ENCODE results near the gene OR2T6. TPM values are rescaled to one million over a fixed set of nuclear protein-coding genes. Genes with fewer than 3 reads are reported as not detected.
A peak's percentile ranks its signal among the peaks of the same experiment; 100 is the strongest.
"Not testable (repeated sequence)": the region's sequence is repeated elsewhere in the genome, so short reads cannot be mapped to it uniquely, and the experiment has no call there.

OR2T6 gene
- total RNA-seq, 8 experiments from 2014 or later: 0.14 to 0.66 (median 0.19) TPM; not detected in 4

GRCh38 chr1:248404024-248404423, 28.5 kb downstream of the OR2T6 start:
- WGBS, 10 experiments: 40 to 100% (median 68%) methylated on average over 1 to 6 of the region's 6 CpGs
- no peak overlapping the region for H3K27ac ChIP-seq
- in situ Hi-C loops (cut with MboI; ENCODE audit: low pct_unique_long_range_greater_than_20kb in 2 of 9, low sequenced_read_pairs in 9 of 9, unreplicated experiment in 9 of 9): no loop called here
- no peak for ATAC-seq (replicated peaks in 6 of 8)
- no peak overlapping the region for H3K4me3 ChIP-seq
- H3K4me1 ChIP-seq (replicated peaks in 1 of 2): no peaks in the 10 kb centered on the region

DNA sequence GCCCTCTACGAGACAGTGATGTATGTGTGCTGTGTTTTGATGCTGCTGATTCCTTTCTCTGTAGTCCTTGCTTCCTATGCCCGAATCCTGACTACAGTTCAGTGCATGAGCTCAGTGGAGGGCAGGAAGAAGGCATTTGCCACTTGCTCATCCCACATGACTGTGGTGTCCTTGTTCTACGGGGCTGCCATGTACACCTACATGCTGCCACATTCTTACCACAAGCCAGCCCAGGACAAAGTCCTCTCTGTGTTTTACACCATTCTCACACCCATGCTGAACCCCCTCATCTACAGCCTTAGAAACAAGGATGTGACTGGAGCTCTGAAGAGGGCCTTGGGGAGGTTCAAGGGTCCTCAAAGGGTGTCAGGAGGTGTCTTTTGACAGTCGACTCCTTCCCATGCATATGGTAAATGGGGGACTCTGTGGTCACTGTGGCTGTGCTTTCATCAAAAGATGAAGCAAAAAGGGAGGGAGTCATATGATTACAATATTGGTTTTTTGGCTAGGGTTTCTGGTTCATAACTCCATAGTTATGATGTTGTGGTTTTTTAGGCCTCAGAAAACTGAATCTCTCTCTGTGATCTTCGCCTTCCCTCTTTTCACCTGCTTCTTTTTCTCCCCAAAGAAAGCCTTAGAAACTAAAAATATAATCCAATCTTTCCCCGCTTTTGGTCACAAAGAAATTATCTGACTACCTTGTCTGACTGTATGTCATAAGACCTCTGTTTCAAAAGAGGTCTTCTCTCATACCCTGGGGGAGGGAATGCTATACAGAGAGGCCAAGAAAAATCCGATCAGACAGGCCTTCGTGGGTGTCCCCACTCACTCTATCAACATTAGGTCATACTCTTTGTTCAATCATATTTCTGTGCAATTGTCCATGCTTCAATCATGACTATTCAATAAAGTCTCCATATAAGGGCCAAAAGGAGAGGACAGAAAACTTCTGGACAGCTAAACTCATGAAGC, 31.5 kb downstream of the OR2T6 start:
- H3K4me3 ChIP-seq: no peak overlapping the region
- no peak for ATAC-seq (replicated peaks in 6 of 8)
- H3K27ac ChIP-seq: peak overlapping the region in 1 of 2 donors; percentile 28
- WGBS, 10 experiments: 0 to 43% (median 27%) methylated on average over 3 to 8 of the region's 8 CpGs; no CpG with 5 or more reads in 1 of the 10 experiments
- H3K4me1 ChIP-seq (replicated peaks in 1 of 2): no peaks in the 10 kb centered on the region
- in situ Hi-C loops (cut with MboI; ENCODE audit: low pct_unique_long_range_greater_than_20kb in 2 of 9, low sequenced_read_pairs in 9 of 9, unreplicated experiment in 9 of 9): no loop called here

- 0 to 83% (median 17%) methylated on average over 1 to 3 of the region's 3 CpGs for WGBS, 10 experiments
- no peak overlapping the region for H3K27ac ChIP-seq
- no peaks in the 10 kb centered on the region for H3K4me1 ChIP-seq (replicated peaks in 1 of 2)
- in situ Hi-C loops (cut with MboI; ENCODE audit: low pct_unique_long_range_greater_than_20kb in 2 of 9, low sequenced_read_pairs in 9 of 9, unreplicated experiment in 9 of 9): no loop called here
- H3K4me3 ChIP-seq: no peak overlapping the region
- no peak for ATAC-seq (replicated peaks in 6 of 8)
Observed at GRCh38 chr1:248416226-248416625, 40.7 kb downstream of the OR2T6 start.

DNA sequence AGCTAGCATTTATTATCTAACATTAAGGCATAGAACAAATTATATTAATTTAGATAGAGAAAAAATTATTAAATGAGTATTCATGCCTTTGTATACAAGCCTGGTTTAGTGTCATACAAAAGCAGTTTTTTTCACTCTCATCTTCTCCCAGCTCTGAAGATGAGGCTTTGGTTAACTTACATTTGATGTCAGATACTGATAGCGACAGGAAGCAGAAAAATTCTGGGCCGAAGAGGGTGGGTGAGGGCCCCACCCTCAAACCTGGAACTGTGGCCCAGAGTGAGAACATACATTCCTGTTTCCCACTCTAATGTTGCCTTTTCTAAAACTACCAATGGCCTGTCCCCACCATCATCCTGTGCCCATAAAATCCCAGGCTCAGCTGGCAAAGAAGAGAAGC, 42.3 kb downstream of the OR2T6 start:
- WGBS, 10 experiments: 0 to 31% (median 18%) methylated on average over 1 to 2 of the region's 2 CpGs; no CpG with 5 or more reads in 2 of the 10 experiments
- in situ Hi-C loops (cut with MboI; ENCODE audit: low pct_unique_long_range_greater_than_20kb in 2 of 9, low sequenced_read_pairs in 9 of 9, unreplicated experiment in 9 of 9): no loop called here
- ATAC-seq (replicated peaks in 6 of 8): no peak
- Histone ChIP-seq H3K4me3 (no peak overlapping the region), H3K27ac (no peak overlapping the region), H3K4me1 (replicated peaks in 1 of 2) (no peaks in the 10 kb centered on the region)

- no peak for ATAC-seq (replicated peaks in 6 of 8)
- Histone ChIP-seq H3K4me3 (no peak overlapping the region), H3K4me1 (replicated peaks in 1 of 2) (no peaks in the 10 kb centered on the region), H3K27ac (no peak overlapping the region)
- in situ Hi-C loops (cut with MboI; ENCODE audit: low pct_unique_long_range_greater_than_20kb in 2 of 9, low sequenced_read_pairs in 9 of 9, unreplicated experiment in 9 of 9): no loop called here
- WGBS, 10 experiments: 0 to 6% (median 0%) methylated on average over 1 of the region's 1 CpG
Observed at GRCh38 chr1:248421384-248421783, 45.8 kb downstream of the OR2T6 start.

- in situ Hi-C loops (cut with MboI; ENCODE audit: low pct_unique_long_range_greater_than_20kb in 2 of 9, low sequenced_read_pairs in 9 of 9, unreplicated experiment in 9 of 9); H3K4me1 ChIP-seq (replicated peaks in 1 of 2); H3K4me3 ChIP-seq; H3K27ac ChIP-seq: not testable (repeated sequence)
- peak in 2 of 8 experiments; percentile 86 to 93 for ATAC-seq (replicated peaks in 6 of 8)
- WGBS, 10 experiments: 0 to 61% (median 24%) methylated on average over 1 to 3 of the region's 3 CpGs; no CpG with 5 or more reads in 4 of the 10 experiments
Observed at GRCh38 chr1:248427526-248428191, 52.1 kb downstream of the OR2T6 start.

GRCh38 chr1:248428192-248428533, 52.6 kb downstream of the OR2T6 start:
- 22 to 70% (median 48%) methylated on average over 2 to 3 of the region's 3 CpGs; no CpG with 5 or more reads in 2 of the 10 experiments for whole genome bisulfite sequencing, 10 experiments
- H3K27ac ChIP-seq; H3K4me3 ChIP-seq; ATAC-seq (replicated peaks in 6 of 8); in situ Hi-C loops (cut with MboI; ENCODE audit: low pct_unique_long_range_greater_than_20kb in 2 of 9, low sequenced_read_pairs in 9 of 9, unreplicated experiment in 9 of 9); H3K4me1 ChIP-seq (replicated peaks in 1 of 2): not testable (repeated sequence)

- 0 to 80% (median 33%) methylated on average over 1 to 7 of the region's 11 CpGs; no CpG with 5 or more reads in 3 of the 10 experiments for WGBS, 10 experiments
- H3K27ac ChIP-seq; in situ Hi-C loops (cut with MboI; ENCODE audit: low pct_unique_long_range_greater_than_20kb in 2 of 9, low sequenced_read_pairs in 9 of 9, unreplicated experiment in 9 of 9); H3K4me3 ChIP-seq; ATAC-seq (replicated peaks in 6 of 8); H3K4me1 ChIP-seq (replicated peaks in 1 of 2): not testable (repeated sequence)
Observed at GRCh38 chr1:248431683-248432082, 56.1 kb downstream of the OR2T6 start.

DNA sequence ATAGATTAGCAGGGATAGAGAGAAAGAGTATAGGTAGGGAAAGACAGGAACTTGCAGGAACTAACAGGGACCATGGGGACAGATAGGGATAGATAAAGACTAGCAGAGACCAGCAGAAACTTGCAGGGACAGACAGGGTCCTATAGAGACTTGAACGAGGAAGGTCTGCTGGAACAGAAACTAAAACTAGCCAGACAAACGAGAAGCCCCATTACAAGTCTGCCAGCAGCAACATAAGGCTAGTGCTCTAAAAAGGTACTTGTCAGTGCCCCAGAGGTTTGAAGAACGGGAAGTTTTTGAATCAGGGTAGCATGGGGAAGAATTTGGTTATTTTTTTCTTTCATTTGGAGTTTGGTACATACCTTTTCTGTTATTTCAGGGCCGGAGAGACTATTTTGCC, 56.7 kb downstream of the OR2T6 start:
- 0 to 53% (median 24%) methylated on average over 1 to 3 of the region's 4 CpGs; no CpG with 5 or more reads in 2 of the 10 experiments for WGBS, 10 experiments
- H3K4me3 ChIP-seq; in situ Hi-C loops (cut with MboI; ENCODE audit: low pct_unique_long_range_greater_than_20kb in 2 of 9, low sequenced_read_pairs in 9 of 9, unreplicated experiment in 9 of 9); ATAC-seq (replicated peaks in 6 of 8); H3K27ac ChIP-seq; H3K4me1 ChIP-seq (replicated peaks in 1 of 2): not testable (repeated sequence)

GRCh38 chr1:248433811-248434415, 58.4 kb downstream of the OR2T6 start:
- H3K27ac ChIP-seq; ATAC-seq (replicated peaks in 6 of 8); in situ Hi-C loops (cut with MboI; ENCODE audit: low pct_unique_long_range_greater_than_20kb in 2 of 9, low sequenced_read_pairs in 9 of 9, unreplicated experiment in 9 of 9); H3K4me3 ChIP-seq; H3K4me1 ChIP-seq (replicated peaks in 1 of 2): not testable (repeated sequence)
- WGBS, 10 experiments: 72 to 86% methylated on average over 6 to 7 of the region's 38 CpGs; no CpG with 5 or more reads in 8 of the 10 experiments

DNA sequence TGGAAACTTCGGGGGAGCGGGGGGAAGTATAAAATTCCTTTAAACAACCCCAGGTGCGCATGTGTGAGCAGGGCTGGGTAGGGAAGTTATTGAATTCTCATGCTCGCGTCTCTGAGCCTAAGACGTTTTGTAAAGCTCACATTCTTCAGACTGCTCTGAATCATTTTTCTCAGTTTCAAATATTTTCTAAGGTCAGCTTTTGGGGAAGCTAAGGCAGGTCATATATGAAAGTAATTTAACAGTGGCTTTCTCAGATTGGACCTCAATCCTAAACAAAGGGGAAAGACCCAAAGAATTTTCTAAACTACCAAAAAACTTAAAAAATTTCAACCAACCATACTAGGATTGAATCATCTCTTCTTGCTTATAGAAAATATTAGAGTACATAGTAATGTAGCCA, 59.4 kb downstream of the OR2T6 start:
- H3K4me1 ChIP-seq (replicated peaks in 1 of 2); H3K4me3 ChIP-seq; H3K27ac ChIP-seq; ATAC-seq (replicated peaks in 6 of 8); in situ Hi-C loops (cut with MboI; ENCODE audit: low pct_unique_long_range_greater_than_20kb in 2 of 9, low sequenced_read_pairs in 9 of 9, unreplicated experiment in 9 of 9): not testable (repeated sequence)
- no CpG with 5 or more reads among the region's 6 CpGs for WGBS, 10 experiments

- H3K27ac ChIP-seq; H3K4me1 ChIP-seq (replicated peaks in 1 of 2); in situ Hi-C loops (cut with MboI; ENCODE audit: low pct_unique_long_range_greater_than_20kb in 2 of 9, low sequenced_read_pairs in 9 of 9, unreplicated experiment in 9 of 9); ATAC-seq (replicated peaks in 6 of 8); H3K4me3 ChIP-seq: not testable (repeated sequence)
- 0 to 71% (median 50%) methylated on average over 1 of the region's 3 CpGs; no CpG with 5 or more reads in 5 of the 10 experiments for WGBS, 10 experiments
Observed at GRCh38 chr1:248436303-248436702, 60.8 kb downstream of the OR2T6 start.

GRCh38 chr1:248438668-248439067, 63.1 kb downstream of the OR2T6 start:
- H3K4me3 ChIP-seq; H3K4me1 ChIP-seq (replicated peaks in 1 of 2); H3K27ac ChIP-seq; in situ Hi-C loops (cut with MboI; ENCODE audit: low pct_unique_long_range_greater_than_20kb in 2 of 9, low sequenced_read_pairs in 9 of 9, unreplicated experiment in 9 of 9); ATAC-seq (replicated peaks in 6 of 8): not testable (repeated sequence)
- WGBS, 10 experiments: no CpG with 5 or more reads among the region's 1 CpG

Data from motor neuron (in vitro differentiated cells).